HEK293T (cell line): ENCODE measurements around the gene RPGRIP1L.

ENCODE experiments used
- CTCF ChIA-PET: fragments of 350-600 bp; formaldehyde crosslinking; extraction: SDS; loops from one replicate; lab custom pipeline; 2021; ENCODE audit warnings: antibody characterized with exemption, inconsistent platforms; lab: Yijun Ruan, JAX
- POLR2A ChIA-PET: fragments of 350-600 bp; formaldehyde crosslinking; extraction: SDS; loops from one replicate; lab custom pipeline; 2020; ENCODE audit warnings: antibody characterized with exemption, inconsistent platforms; lab: Yijun Ruan, JAX
- DNase-seq: peaks from one replicate; pipeline ENCODE4 v3.0.0; 2012; ENCODE audit warnings: mixed read lengths; ENCODE audit errors: extremely low spot score
- ARNT ChIP-seq: fragments of 450-650 bp; IDR thresholded peaks from 2 replicates; pipeline ENCODE4 v1.6.1; 2017; ENCODE audit warnings: mild to moderate bottlenecking
- BHLHE40 ChIP-seq: fragments of 450-650 bp; IDR thresholded peaks from 2 replicates; pipeline ENCODE4 v1.6.1; 2016; ENCODE audit warnings: mild to moderate bottlenecking, moderate library complexity, borderline replicate concordance
- CTBP1 ChIP-seq: fragments of 450-650 bp; IDR thresholded peaks from 2 replicates; pipeline ENCODE4 v1.6.1; 2016; ENCODE audit warnings: borderline replicate concordance
- ELF4 ChIP-seq: fragments of 450-650 bp; IDR thresholded peaks from 2 replicates; pipeline ENCODE4 v1.6.1; 2017; ENCODE audit warnings: antibody characterized with exemption
- FOXA1 ChIP-seq: fragments of 450-650 bp; IDR thresholded peaks from 2 replicates; pipeline ENCODE4 v1.6.1; 2016; ENCODE audit warnings: mild to moderate bottlenecking
- FOXK2 ChIP-seq: fragments of 450-650 bp; IDR thresholded peaks from 2 replicates; pipeline ENCODE4 v1.6.1; 2016; ENCODE audit warnings: mild to moderate bottlenecking
- FOXM1 ChIP-seq: fragments of 450-650 bp; IDR thresholded peaks from 2 replicates; pipeline ENCODE4 v1.6.1; 2017; ENCODE audit warnings: mild to moderate bottlenecking, borderline replicate concordance
- HDGF ChIP-seq: fragments of 450-650 bp; IDR thresholded peaks from 2 replicates; pipeline ENCODE4 v1.6.1; 2017; ENCODE audit warnings: antibody characterized with exemption, borderline replicate concordance
- L3MBTL2 ChIP-seq: fragments of 450-650 bp; conservative IDR thresholded peaks from 2 replicates; pipeline ENCODE4 v1.6.1; 2016; ENCODE audit warnings: mild to moderate bottlenecking
- LEF1 ChIP-seq: fragments of 450-650 bp; IDR thresholded peaks from 2 replicates; pipeline ENCODE4 v1.6.1; 2017; ENCODE audit warnings: mild to moderate bottlenecking, borderline replicate concordance
- NFRKB ChIP-seq: fragments of 450-650 bp; IDR thresholded peaks from 2 replicates; pipeline ENCODE4 v1.6.1; 2016; ENCODE audit warnings: mild to moderate bottlenecking, moderate library complexity
- SP1 ChIP-seq: fragments of 450-650 bp; IDR thresholded peaks from 2 replicates; pipeline ENCODE4 v1.6.1; 2017
- SUZ12 ChIP-seq: fragments of 450-650 bp; IDR thresholded peaks from 2 replicates; pipeline ENCODE4 v1.6.1; 2016; ENCODE audit warnings: mild to moderate bottlenecking
- TARDBP ChIP-seq: fragments of 450-650 bp; IDR thresholded peaks from 2 replicates; pipeline ENCODE4 v1.6.1; 2016
- ZNF384 ChIP-seq: fragments of 450-650 bp; IDR thresholded peaks from 2 replicates; pipeline ENCODE4 v1.6.1; 2016
- TF ChIP-seq, protein P1 (sequence below): fragments of 450-650 bp; IDR thresholded peaks from 2 replicates; pipeline ENCODE4 v1.6.1; 2016

The RPGRIP1L gene

DNA sequence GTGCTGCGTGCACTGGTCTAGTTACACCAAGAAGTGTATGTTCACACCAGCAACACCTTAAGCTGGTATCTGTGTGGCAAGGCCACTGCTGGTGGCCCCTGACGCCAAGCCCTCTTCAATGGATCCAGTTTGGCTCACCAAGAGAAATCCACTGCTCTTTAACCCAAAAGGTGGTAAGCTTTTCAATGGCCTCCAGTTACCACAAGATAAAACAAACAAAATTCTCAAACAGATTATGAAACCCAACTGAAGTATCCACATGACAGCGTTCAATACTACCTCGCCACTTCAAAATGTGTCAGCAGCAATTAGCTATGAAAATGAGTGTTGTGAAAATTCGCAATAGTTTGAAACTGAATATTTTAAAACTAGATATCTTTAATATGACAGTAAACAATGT, 104.1 kb downstream of the RPGRIP1L start:
- no peak for TF ChIP-seq HDGF
- TF ChIP-seq TARDBP, result no peak
- no peak for TF ChIP-seq ELF4
- no peak for TF ChIP-seq ZNF384
- no peak for TF ChIP-seq NFRKB
- no peak for TF ChIP-seq L3MBTL2
- no peak for TF ChIP-seq LEF1
- TF ChIP-seq ARNT, result no peak
- no peak for TF ChIP-seq SUZ12
- TF ChIP-seq, protein P1, sequence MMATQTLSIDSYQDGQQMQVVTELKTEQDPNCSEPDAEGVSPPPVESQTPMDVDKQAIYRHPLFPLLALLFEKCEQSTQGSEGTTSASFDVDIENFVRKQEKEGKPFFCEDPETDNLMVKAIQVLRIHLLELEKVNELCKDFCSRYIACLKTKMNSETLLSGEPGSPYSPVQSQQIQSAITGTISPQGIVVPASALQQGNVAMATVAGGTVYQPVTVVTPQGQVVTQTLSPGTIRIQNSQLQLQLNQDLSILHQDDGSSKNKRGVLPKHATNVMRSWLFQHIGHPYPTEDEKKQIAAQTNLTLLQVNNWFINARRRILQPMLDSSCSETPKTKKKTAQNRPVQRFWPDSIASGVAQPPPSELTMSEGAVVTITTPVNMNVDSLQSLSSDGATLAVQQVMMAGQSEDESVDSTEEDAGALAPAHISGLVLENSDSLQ, result no peak
- TF ChIP-seq BHLHE40, result no peak
- no peak for TF ChIP-seq SP1
- TF ChIP-seq FOXA1, result no peak
- TF ChIP-seq CTBP1, result no peak
- CTCF ChIA-PET, result no interaction called here

DNA sequence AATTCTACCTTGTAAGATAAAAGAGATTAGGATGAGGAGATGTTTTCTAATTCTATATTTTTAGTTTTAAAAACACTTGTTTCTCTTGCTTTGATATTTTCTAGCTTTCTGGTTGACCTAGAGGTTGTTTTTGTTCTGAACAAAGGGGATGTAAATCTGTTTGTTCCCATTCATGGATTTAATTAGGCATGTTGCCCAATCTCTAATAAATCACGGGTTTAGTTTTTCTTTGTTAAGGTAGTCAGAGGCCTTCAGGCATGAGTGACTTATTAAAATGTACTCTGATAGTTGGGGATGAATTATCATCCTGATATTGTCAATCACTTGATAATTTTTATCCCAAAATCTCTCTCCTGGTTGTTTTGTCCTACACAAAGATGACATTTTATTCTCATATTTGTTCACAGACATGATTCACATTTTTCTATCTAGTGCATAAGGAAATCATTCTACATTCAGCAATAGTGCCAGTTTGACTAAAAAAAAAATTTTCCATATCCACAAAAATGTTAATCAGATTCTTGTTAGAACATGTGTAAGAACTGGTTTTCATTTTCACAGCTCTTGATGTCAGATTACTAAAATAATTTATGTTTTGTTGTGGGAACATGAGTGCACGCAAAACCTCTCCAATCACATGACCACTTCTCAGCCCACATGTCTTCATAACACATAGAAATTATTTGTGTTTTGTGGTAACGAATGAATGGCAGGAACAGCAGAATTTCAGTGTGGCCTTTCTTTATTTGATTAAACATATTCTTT, 105.0 kb downstream of the RPGRIP1L start:
- CTCF ChIA-PET, result no interaction called here
- TF ChIP-seq, protein P1, result no peak
- TF ChIP-seq ARNT (no peak), SUZ12 (no peak), ELF4 (no peak), L3MBTL2 (no peak), LEF1 (no peak), FOXK2 (no peak), FOXA1 (no peak), NFRKB (no peak), SP1 (no peak), CTBP1 (no peak), ZNF384 (no peak), BHLHE40 (no peak), HDGF (no peak)
- POLR2A ChIA-PET, result no interaction called here
- no peak for DNase-seq

More for the DNA sequence above, 104.1 kb downstream of the RPGRIP1L start:
- POLR2A ChIA-PET, result no interaction called here
- DNase-seq, result no peak

DNA sequence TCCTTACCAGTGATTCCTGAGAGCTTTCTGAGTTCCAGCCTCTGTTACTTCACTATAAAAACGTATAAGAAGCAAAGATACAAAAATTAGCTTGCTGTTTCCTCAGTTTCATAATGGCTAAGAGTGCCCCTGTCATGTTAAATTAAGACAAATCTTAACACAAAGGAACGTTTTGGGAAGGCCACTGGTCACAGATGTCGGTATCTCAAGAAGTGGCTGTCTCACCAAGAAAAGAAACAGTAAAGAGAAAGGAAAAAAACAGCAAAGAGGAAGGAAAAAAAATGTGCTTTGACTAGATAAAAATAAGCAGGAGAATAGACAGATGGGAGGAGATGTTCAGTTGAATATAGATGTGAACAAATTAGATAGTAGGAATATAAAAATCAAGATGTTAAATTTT, 105.9 kb downstream of the RPGRIP1L start:
- DNase-seq, result no peak
- ChIA-PET CTCF (no interaction called here), POLR2A (no interaction called here)
- no peak for TF ChIP-seq FOXK2
- no peak for TF ChIP-seq SP1
- TF ChIP-seq FOXA1, result no peak

DNA sequence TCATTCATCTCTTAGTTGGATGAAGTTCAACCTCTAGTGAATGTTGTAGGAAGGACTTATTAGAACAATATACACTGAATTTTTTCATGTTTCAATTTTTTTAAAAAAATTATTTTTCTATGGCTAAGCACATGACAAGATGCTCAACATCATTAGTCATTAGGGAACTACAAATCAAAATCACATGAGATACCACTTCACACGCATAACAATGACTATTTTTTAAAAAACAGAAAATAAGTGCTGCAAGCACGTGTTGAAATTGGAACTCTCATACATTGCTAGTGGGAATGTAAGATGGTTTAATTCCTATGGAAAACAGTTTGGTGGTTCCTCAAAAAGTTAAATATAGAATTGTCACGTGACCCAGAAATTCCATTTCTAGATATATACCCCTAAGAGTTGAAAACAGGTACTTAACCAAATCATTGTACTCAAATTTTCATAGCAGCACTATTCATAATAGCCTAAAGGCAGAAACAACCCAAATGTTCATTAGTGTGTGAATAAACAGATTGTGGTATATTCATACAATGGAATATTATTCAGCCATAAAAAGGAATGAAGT, 115.5 kb downstream of the RPGRIP1L start:
- POLR2A ChIA-PET, result no interaction called here
- no peak for DNase-seq
- CTCF ChIA-PET, result no interaction called here
- TF ChIP-seq LEF1, result no peak
- TF ChIP-seq L3MBTL2, result no peak
- TF ChIP-seq, protein P1, result no peak
- no peak for TF ChIP-seq FOXK2
- no peak for TF ChIP-seq TARDBP
- no peak for TF ChIP-seq HDGF
- TF ChIP-seq ARNT, result no peak
- no peak for TF ChIP-seq ZNF384
- no peak for TF ChIP-seq SUZ12
- TF ChIP-seq CTBP1, result no peak
- no peak for TF ChIP-seq SP1
- TF ChIP-seq FOXM1, result no peak
- TF ChIP-seq FOXA1, result no peak
- no peak for TF ChIP-seq ELF4
- no peak for TF ChIP-seq BHLHE40
- no peak for TF ChIP-seq NFRKB

DNA sequence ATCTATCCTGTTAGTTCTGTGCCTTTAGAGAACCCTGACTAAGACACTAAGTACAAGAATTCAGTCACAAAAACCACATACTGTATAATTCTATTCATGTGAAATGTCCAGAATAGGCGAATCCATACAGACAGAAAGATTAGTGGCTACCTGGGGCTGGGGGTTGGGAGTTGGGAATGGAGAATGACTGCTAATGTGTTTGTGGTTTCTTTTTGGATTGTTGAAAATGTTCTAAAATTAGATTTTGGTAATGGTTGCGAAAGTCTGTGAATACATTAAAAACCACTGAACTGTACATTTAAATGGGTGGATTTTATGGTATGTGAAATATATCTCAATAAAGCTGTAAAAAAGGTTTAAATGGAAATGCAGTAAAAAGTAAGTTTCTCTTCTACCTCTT, 120.3 kb downstream of the RPGRIP1L start:
- DNase-seq, result no peak
- ChIA-PET POLR2A (no interaction called here), CTCF (no interaction called here)
- no peak for TF ChIP-seq SP1
- TF ChIP-seq, protein P1, result no peak
- no peak for TF ChIP-seq CTBP1
- TF ChIP-seq HDGF, result no peak
- TF ChIP-seq FOXM1, result no peak
- no peak for TF ChIP-seq L3MBTL2
- TF ChIP-seq ZNF384, result no peak
- no peak for TF ChIP-seq FOXA1

DNA sequence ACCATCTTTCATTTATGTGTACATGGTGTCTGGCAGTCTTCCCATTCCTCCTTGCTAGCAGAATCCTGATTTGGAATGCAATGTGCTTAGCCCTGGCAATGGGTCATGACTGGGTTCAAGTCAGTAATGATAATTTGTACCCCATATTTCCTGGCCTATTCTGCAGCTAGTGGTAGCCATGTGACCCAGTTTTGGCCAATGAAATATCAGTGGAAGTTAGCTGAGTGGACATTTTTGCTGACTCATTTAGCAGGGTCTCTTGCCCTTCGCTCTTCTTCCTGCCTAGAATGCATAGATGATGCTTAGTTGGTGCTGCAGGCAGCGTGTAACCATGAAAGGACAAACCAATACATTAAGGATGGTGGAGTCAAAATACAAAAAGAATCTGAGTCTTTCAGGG, 121.9 kb downstream of the RPGRIP1L start:
- TF ChIP-seq FOXK2, result no peak
- TF ChIP-seq L3MBTL2, result no peak
- no peak for TF ChIP-seq LEF1
- no peak for TF ChIP-seq TARDBP
- no peak for TF ChIP-seq SUZ12
- no peak for TF ChIP-seq CTBP1
- no peak for TF ChIP-seq SP1
- no peak for TF ChIP-seq ZNF384
- TF ChIP-seq FOXM1, result no peak
- TF ChIP-seq ELF4, result no peak
- TF ChIP-seq, protein P1, result no peak
- no peak for TF ChIP-seq ARNT
- TF ChIP-seq BHLHE40, result no peak
- no peak for TF ChIP-seq HDGF
- no peak for TF ChIP-seq NFRKB
- TF ChIP-seq FOXA1, result no peak
- ChIA-PET POLR2A (no interaction called here), CTCF (no interaction called here)
- DNase-seq, result no peak
